ENCODE data around the gene MED12L.

MED12L gene

DNA sequence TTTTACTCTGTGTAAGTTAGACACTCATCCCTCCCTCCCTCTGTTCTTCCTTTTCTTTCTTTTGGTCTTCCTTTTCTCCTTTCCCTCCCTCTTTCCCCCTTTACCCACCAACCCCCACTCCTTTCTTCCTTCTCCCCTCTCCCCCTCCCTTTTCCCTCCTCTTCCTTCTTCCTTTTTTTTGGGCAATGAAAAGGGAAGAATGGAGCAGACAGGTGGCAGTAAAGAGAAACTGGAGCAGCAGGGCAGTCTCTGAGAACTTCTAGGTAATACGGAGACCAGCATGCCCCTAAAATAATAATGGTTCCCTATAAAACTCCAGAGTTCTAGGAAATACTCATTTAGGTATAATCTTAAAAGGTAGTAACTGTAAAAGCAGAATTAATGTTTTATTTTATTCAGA, 129.0 kb downstream of the MED12L start:
- no peak for TF ChIP-seq CTCF (IDR thresholded peaks at IDR 0.05; ENCODE audit: low read depth, low read length)
- no peak overlapping the region for H3K4me3 ChIP-seq (ENCODE audit: low read depth, low read length)

- TF ChIP-seq CTCF (IDR thresholded peaks at IDR 0.05; ENCODE audit: low read depth, low read length): no peak
- no peak overlapping the region for H3K4me3 ChIP-seq (ENCODE audit: low read depth, low read length)
Measured at GRCh38 chr3:151216641-151217607, 131.5 kb downstream of the MED12L start.

GRCh38 chr3:151218136-151218535, 132.7 kb downstream of the MED12L start:
- TF ChIP-seq CTCF (IDR thresholded peaks at IDR 0.05; ENCODE audit: low read depth, low read length): no peak
- no peak overlapping the region for H3K4me3 ChIP-seq (ENCODE audit: low read depth, low read length)

DNA sequence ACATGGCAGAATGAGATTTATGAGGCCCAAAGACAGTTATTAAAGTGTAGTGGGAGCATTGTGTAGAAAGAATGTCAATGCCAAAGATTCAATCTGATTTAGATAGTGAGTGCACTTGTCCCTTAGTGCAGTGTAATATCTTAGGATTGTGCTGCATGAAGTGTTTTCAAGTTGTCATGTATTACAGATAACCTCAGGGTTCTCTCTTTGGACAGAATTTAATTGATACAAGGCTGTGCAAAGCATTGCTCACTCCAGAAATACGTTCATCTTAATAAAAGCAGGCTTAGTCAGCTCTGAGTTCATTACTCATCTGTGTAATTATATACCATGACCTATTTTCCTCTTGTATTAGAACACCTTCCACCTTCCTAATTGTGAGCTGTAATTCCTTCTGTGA, 133.6 kb downstream of the MED12L start:
- no peak overlapping the region for H3K4me3 ChIP-seq (ENCODE audit: low read depth, low read length)
- TF ChIP-seq CTCF (IDR thresholded peaks at IDR 0.05; ENCODE audit: low read depth, low read length): no peak

GRCh38 chr3:151224268-151224866, 138.9 kb downstream of the MED12L start:
- H3K4me3 ChIP-seq (ENCODE audit: low read depth, low read length): no peak overlapping the region
- no peak for TF ChIP-seq CTCF (IDR thresholded peaks at IDR 0.05; ENCODE audit: low read depth, low read length)

- TF ChIP-seq CTCF (IDR thresholded peaks at IDR 0.05; ENCODE audit: low read depth, low read length): no peak
- no peak overlapping the region for H3K4me3 ChIP-seq (ENCODE audit: low read depth, low read length)
Measured at GRCh38 chr3:151225040-151225975, 139.8 kb downstream of the MED12L start.
